GM10248 (cell line): ENCODE measurements around the gene TAF3.

Source experiments
- CTCF ChIA-PET: fragments of 300-600 bp; sonication (Branson Sonifier 250); formaldehyde crosslinking; extraction: SDS; loops from one replicate; lab custom pipeline; 2021; ENCODE audit warnings: antibody characterized with exemption; lab: Yijun Ruan, JAX
- POLR2A ChIA-PET: fragments of 350-650 bp; sonication (Branson Sonifier 250); formaldehyde crosslinking; extraction: SDS; loops from one replicate; lab custom pipeline; 2020; ENCODE audit warnings: antibody characterized with exemption; lab: Yijun Ruan, JAX
- DNase-seq: peaks from one replicate; pipeline ENCODE4 v3.0.0; 2012; ENCODE audit errors: extremely low spot score
- CTCF ChIP-seq: IDR thresholded peaks from 2 replicates; pipeline ENCODE4 v1.5.1; 2012; ENCODE audit warnings: mild to moderate bottlenecking, low read depth; ENCODE audit errors: extremely low read depth, missing control alignments, control extremely low read depth

TAF3 gene

DNA sequence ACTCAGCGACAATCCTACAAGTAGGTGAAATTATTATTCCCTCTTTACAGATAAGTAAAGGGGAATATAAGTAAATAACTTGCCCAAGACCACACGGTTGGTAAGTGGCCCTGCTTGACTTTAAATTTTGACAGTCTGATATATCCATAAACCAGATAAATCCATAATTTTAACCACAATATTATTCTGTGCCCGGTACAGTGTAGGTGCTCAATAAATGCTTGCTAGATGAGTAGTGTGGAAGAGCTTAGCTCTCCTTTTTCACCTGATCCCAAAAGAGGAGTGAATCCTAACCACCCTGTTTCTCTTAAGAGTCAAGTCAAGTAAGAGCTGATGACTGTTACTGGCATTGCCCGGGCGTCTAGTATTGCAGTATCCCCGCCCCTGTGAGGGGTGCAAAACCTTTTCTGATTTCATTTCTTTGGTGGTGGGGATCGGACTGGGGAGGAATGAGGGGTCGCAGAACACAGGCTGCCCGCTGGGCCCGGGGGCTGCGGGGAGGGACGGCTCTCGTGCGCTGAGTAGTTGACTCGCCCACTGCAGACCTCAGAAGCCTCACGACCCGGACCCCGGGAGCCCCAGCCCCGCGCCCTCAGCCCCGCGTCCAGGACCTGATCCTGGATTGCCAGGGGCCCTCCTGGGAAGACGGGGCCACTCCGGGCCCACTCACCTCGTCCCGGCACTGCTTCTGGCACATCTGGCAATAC is 31.0 kb upstream of the TAF3 start:
- ChIA-PET POLR2A (interaction anchor here (1.0 to 1.1 kb wide), 2 partner anchors 9 to 31 kb away, joined by 3 to 6 read pairs; partner anchors contain the start of gene TAF3), CTCF (interaction anchor here (0.8 to 1.3 kb wide), 5 partner anchors 11 to 307 kb away, joined by 3 to 7 read pairs (median 3); partner anchors contain the start of gene TAF3)
- TF ChIP-seq CTCF: no peak
- no peak for DNase-seq

- ChIA-PET POLR2A (interaction anchor here (0.7 to 1.1 kb wide), 3 partner anchors 10 to 185 kb away, joined by 3 to 6 read pairs (median 3); partner anchors contain the start of gene TAF3), CTCF (interaction anchor here (0.8 to 1.3 kb wide), 5 partner anchors 12 to 308 kb away, joined by 3 to 7 read pairs (median 3); partner anchors contain the start of gene TAF3)
- TF ChIP-seq CTCF: no peak
These were observed 30.3 kb upstream of the TAF3 start, which contains the start of the genes ATP5F1C and KIN for GRCh38 chr10:7787857-7788638. TSS of gene ATP5F1C (plus strand) at chr10:7788177. CDS start at chr10:7788208, 31 bp downstream. TSS of gene KIN (minus strand) at chr10:7787993. CDS start at chr10:7787933, 60 bp downstream.

DNA sequence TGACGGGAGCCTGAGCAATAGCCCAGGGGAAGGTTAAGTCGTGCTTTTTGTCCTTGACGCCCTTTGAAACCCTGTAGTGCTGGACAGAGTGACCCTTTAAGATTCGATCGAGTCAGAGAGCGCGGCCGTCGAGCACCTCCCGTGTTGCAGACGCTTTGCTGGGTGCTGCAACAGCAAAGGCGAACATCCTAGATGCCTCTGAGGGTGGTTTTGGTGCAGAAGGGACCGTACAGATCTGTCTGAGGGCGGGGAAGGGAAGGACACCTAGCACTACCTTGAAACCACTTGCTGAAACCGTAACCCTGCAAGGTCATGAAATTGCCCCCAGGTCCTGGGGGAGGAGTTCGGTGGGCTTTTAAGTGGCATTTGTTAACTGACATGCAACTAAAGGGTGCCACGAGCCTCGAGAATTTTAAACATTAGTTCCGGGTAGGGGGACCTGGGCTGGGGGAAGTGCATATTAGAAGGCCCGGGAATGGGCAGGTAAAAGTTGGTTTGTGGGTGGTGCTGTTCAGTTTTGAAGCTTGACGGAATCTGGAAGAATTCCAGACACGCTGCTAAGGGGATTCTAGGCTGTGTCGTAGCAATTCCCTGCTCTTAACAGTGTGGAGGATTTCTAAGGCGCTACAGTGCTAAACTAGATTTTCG is 29.5 kb upstream of the TAF3 start:
- ChIA-PET POLR2A (interaction anchor here (0.7 to 1.1 kb wide), 2 partner anchors 11 to 186 kb away, joined by 3 to 6 read pairs; no protein-coding TSS in a partner anchor), CTCF (interaction anchor here (1.0 to 1.3 kb wide), 2 partner anchors 13 to 31 kb away, joined by 3 to 7 read pairs; no protein-coding TSS in a partner anchor)
- no peak for DNase-seq
- TF ChIP-seq CTCF: no peak

More at GRCh38 chr10:7787857-7788638, 30.3 kb upstream of the TAF3 start, which contains the start of the genes ATP5F1C and KIN:
- DNase-seq: peak; percentile 99

- no peak for DNase-seq
- CTCF ChIA-PET: no interaction called here
- TF ChIP-seq CTCF: no peak
- POLR2A ChIA-PET: no interaction called here
These were observed 28.9 kb upstream of the TAF3 start for GRCh38 chr10:7789390-7789789.

- POLR2A ChIA-PET: no interaction called here
- no peak for DNase-seq
- no peak for TF ChIP-seq CTCF
- CTCF ChIA-PET: interaction anchor here (0.8 to 2.9 kb wide), 4 partner anchors 12 to 27 kb away, joined by 3 to 14 read pairs (median 6); partner anchors contain the start of gene TAF3
These were observed 25.8 kb upstream of the TAF3 start for GRCh38 chr10:7792541-7792940.
